HTERT RPE-1 (cell line): Measurements from ENCODE around the gene CRYAA.
"Not testable (repeated sequence)": the region's sequence is repeated elsewhere in the genome, so short reads cannot be mapped to it uniquely, and the experiment has no call there.

ENCODE experiments used
- in situ Hi-C: fragments of 300-500 bp; cut with MboI; formaldehyde crosslinking; loops from 4 replicates; pipeline ENCODE4 v1.14.3; 2020; ENCODE audit warnings: low sequenced_read_pairs

The CRYAA gene

GRCh38 chr21:43168708-43169107, at the start of gene CRYAA:
TSS of gene CRYAA (plus strand) at chr21:43169008. CDS start at chr21:43169100, 92 bp downstream.
- in situ Hi-C loops, result not testable (repeated sequence)

GRCh38 chr21:43130094-43130493, 38.7 kb upstream of the CRYAA start:
- in situ Hi-C loops, result not testable (repeated sequence)

- in situ Hi-C loops, result not testable (repeated sequence)
These were observed 34.3 kb upstream of the CRYAA start for GRCh38 chr21:43134520-43134919.

GRCh38 chr21:43138944-43139343, 29.9 kb upstream of the CRYAA start:
- in situ Hi-C loops, result not testable (repeated sequence)

- in situ Hi-C loops, result not testable (repeated sequence)
These were observed 27.4 kb upstream of the CRYAA start for GRCh38 chr21:43141407-43141806.

GRCh38 chr21:43146637-43147036, 22.2 kb upstream of the CRYAA start:
- in situ Hi-C loops, result not testable (repeated sequence)

- in situ Hi-C loops, result not testable (repeated sequence)
These were observed 20.8 kb upstream of the CRYAA start for GRCh38 chr21:43147999-43148398.

- in situ Hi-C loops, result not testable (repeated sequence)
These were observed 19.5 kb upstream of the CRYAA start for GRCh38 chr21:43149344-43149743.

- in situ Hi-C loops, result not testable (repeated sequence)
These were observed 15.2 kb upstream of the CRYAA start for GRCh38 chr21:43153601-43154000.

- in situ Hi-C loops, result not testable (repeated sequence)
These were observed 9.3 kb upstream of the CRYAA start for GRCh38 chr21:43159279-43160175.

GRCh38 chr21:43161826-43162707, 6.7 kb upstream of the CRYAA start:
- in situ Hi-C loops, result not testable (repeated sequence)

- in situ Hi-C loops, result not testable (repeated sequence)
These were observed 6.1 kb upstream of the CRYAA start for GRCh38 chr21:43162708-43163205.

GRCh38 chr21:43164823-43165222, 4.0 kb upstream of the CRYAA start:
- in situ Hi-C loops, result not testable (repeated sequence)

GRCh38 chr21:43165734-43166133, 3.1 kb upstream of the CRYAA start:
- in situ Hi-C loops, result not testable (repeated sequence)

- in situ Hi-C loops, result not testable (repeated sequence)
These were observed 550 bp downstream of the CRYAA start for GRCh38 chr21:43169230-43169886.

- in situ Hi-C loops, result not testable (repeated sequence)
These were observed 1.1 kb downstream of the CRYAA start for GRCh38 chr21:43169891-43170290.

- in situ Hi-C loops, result not testable (repeated sequence)
These were observed 4.0 kb downstream of the CRYAA start for GRCh38 chr21:43172812-43173211.

- in situ Hi-C loops, result not testable (repeated sequence)
These were observed 4.6 kb downstream of the CRYAA start for GRCh38 chr21:43173438-43173837.

- in situ Hi-C loops, result not testable (repeated sequence)
These were observed 5.1 kb downstream of the CRYAA start for GRCh38 chr21:43173930-43174329.

- in situ Hi-C loops, result not testable (repeated sequence)
These were observed 6.2 kb downstream of the CRYAA start for GRCh38 chr21:43174998-43175397.

- in situ Hi-C loops, result not testable (repeated sequence)
These were observed 7.8 kb downstream of the CRYAA start for GRCh38 chr21:43176621-43177020.
